ENCODE measurements around the gene TCP11L2. TPM values are rescaled to one million over a fixed set of nuclear protein-coding genes. Genes with fewer than 3 reads are reported as not detected.

Gene TCP11L2
- 17.9 and 42.9 TPM in 2 replicates for total RNA-seq

DNA sequence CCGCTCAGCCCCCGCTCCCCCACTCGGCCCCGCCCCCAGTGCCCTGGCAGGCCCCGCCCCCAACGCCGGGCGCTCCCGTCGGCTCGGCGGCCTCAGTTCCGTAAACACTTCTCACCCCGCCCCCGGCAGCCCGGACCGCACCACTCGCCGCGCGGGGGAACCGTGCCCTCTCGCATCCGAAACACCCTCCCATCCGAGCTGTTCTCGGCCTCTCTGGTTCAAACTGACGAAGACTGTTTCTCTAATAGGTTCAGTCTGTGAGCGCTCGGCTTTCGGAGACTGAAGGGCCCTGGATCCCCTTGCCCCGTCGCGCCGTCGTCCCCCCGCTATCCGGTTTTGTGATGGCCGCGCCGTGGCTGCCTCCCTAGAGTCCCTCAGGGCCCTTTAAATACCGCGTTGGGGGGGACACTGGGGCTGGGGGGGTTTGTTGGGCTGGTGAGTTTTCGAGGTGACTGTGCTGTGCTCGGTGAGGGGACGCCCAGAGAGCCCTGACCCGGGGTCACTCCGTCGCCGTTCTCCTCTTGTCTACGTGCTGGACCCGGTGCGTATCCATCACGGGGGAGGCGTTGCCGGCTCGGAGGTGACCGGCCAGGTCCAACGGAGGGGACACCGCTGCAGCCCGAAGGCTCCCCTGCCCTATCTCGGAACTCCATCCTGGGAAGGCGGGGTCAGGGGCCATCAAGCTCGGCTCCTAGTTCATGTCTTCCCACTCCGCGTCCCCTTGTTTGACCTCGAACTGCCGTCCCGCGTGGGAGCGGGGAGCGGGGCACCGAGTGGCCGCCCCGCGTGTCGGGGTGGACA is at the start of gene TCP11L2:
Gene TCP11L2, plus strand, starts transcription at position 333 of the 801 bp plus-strand sequence. CDS start 8,343 bp downstream, outside the sequence.

DNA sequence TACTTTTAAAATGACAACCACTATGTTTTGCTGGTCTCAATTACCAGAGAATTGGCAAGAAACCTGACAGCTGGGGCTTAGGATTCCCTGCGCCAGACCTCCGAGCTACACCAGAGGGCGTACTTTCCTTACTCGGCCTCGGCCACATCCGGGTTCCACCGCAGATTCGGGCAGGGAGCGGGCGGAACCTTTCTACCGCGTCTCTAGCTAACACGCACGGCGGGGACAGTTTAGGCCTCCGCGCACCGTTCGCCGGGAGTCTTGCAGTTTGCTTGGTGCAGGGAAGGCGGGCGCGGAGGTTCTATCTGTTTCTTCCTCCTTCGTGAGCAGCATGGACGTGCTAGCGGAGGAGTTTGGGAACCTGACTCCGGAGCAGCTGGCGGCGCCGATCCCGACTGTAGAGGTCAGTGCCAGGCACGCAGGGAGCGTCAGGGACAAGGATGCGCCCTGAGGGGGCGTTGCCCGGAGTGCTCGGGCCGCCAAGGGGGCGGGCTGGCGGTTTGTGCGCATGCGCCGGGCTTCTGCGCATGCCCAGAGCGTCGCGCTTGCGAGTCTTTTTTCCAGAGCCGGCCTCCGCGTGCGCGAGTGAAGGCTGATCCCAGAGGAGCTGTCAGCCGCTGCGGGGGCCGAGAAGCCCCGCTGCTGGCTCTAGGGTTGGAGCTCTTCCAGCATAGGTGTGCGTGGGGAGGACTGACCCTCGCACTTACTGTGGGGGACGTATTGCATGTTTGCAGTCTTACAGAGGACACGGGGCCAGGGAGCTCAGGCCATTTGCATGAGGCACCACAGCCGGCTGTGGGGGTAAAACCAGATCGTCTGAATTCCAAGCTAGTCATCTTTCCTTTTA is 55.2 kb downstream of the TCP11L2 start, which contains the start of gene POLR3B:
Gene POLR3B, plus strand, starts transcription at position 200 of the 847 bp plus-strand sequence. Its CDS starts 132 bp downstream, at position 332.

Other genes with a start within 250 kb of the TCP11L2 start
- gene NUAK1, start 163.8 kb upstream of the TCP11L2 start, total RNA-seq: 9.8 and 34.4 TPM in 2 replicates
- gene CKAP4, start 54.7 kb upstream of the TCP11L2 start, total RNA-seq: 268 and 313 TPM in 2 replicates
- gene POLR3B, start 55.0 kb downstream of the TCP11L2 start, total RNA-seq: 13.0 and 17.0 TPM in 2 replicates

Measured in uterine smooth muscle cell (primary cell).